HepG2 (cell line): ENCODE results near the gene DLEC1. TPM values are rescaled to one million over a fixed set of nuclear protein-coding genes. Genes with fewer than 3 reads are reported as not detected.

ENCODE experiments used
- ATAC-seq: fragments of 200-7000 bp; cut with Tn5 transposase; 3 replicates; pipeline ENCODE4 v1.9.1; 2020; ENCODE audit warnings: mild to moderate bottlenecking, moderate library complexity
- BruUV-seq: library from RNA; stranded (reverse); fragments of 400-500 nt; replicated peaks from 2 replicates; lab custom pipeline; 2021; lab: Mats Ljungman, UMichigan
- CTCF ChIA-PET: fragments of 300-600 bp; formaldehyde crosslinking; extraction: SDS; loops from one replicate; lab custom pipeline; 2021; ENCODE audit warnings: low total read pairs, inconsistent platforms, low intra/inter-chr PET ratio; lab: Yijun Ruan, JAX
- POLR2A ChIA-PET: fragments of 350-600 bp; sonication (Branson Sonifier 250); formaldehyde crosslinking; loops from one replicate; lab custom pipeline; 2020; ENCODE audit warnings: antibody characterized with exemption, inconsistent platforms; lab: Yijun Ruan, JAX
- DNase-seq: peaks from one replicate; pipeline ENCODE4 v3.0.0-alpha.2; 2015; ENCODE audit warnings: low spot score
- FAIRE-seq: peaks from 3 replicates; lab custom pipeline; 2011; peaks lifted over from hg19 to GRCh38; lab: Jason Lieb, UNC
- H2AFZ ChIP-seq: one replicate; pipeline ENCODE4 v1.6.1; 2011; ENCODE audit warnings: low read length, inconsistent platforms
- H3K27ac ChIP-seq: fragments of 300-600 bp; 3 replicates; pipeline ENCODE4 v1.8.0; 2011; ENCODE audit warnings: mixed run types, mild to moderate bottlenecking, mixed read lengths, low read length, inconsistent platforms; ENCODE audit not compliant: insufficient read depth; ENCODE audit errors: extremely low read length
- H3K27me3 ChIP-seq, 2 experiments: fragments of 200-600 bp in 1 of 2; 2 replicates in 1 of 2; 3 replicates in 1 of 2; pipeline versions ENCODE4 v1.6.0 to v1.8.0; 2011; ENCODE audit warnings: low read length in 2 of 2, mild to moderate bottlenecking in 2 of 2, moderate library complexity in 2 of 2, inconsistent platforms in 1 of 2; ENCODE audit not compliant: insufficient read depth in 2 of 2, control insufficient read depth in 1 of 2
- H3K36me3 ChIP-seq, 2 experiments: fragments of 200-600 bp in 1 of 2; replicated peaks in 1 of 2; 2 replicates in 1 of 2; 3 replicates in 1 of 2; pipeline versions ENCODE4 v1.5.1 to v1.8.0; 2011; ENCODE audit warnings: low read length in 2 of 2, inconsistent platforms in 1 of 2; ENCODE audit not compliant: insufficient read depth in 2 of 2, control insufficient read depth in 1 of 2
- H3K4me1 ChIP-seq: 2 replicates; pipeline ENCODE4 v1.5.1; 2012; ENCODE audit warnings: low read length, inconsistent platforms; ENCODE audit not compliant: insufficient read depth
- H3K4me2 ChIP-seq: 2 replicates; pipeline ENCODE4 v1.6.0; 2011; ENCODE audit warnings: low read depth, low read length, inconsistent platforms
- H3K4me3 ChIP-seq, 3 experiments: fragments of 200-600 bp in 1 of 3; sonication (generic), shearing (Covaris generic) in 1 of 3; replicated peaks in 1 of 3; 2 replicates each; pipeline ENCODE4 v1.5.1; 2011 to 2016; ENCODE audit warnings: low read length in 3 of 3, inconsistent platforms in 2 of 3, low read depth in 2 of 3, mild to moderate bottlenecking in 2 of 3, control low read depth in 1 of 3, mixed read lengths in 1 of 3; ENCODE audit not compliant: insufficient read depth in 1 of 3
- H3K79me2 ChIP-seq: one replicate; pipeline ENCODE4 v1.6.1; 2011; ENCODE audit warnings: low read length, inconsistent platforms; ENCODE audit not compliant: insufficient read depth
- H3K9ac ChIP-seq: 2 replicates; pipeline ENCODE4 v1.6.0; 2011; ENCODE audit warnings: mild to moderate bottlenecking, low read depth, low read length, inconsistent platforms; ENCODE audit not compliant: insufficient read depth
- H3K9me3 ChIP-seq: 2 replicates; pipeline ENCODE4 v1.5.1; 2012; ENCODE audit warnings: mild to moderate bottlenecking, low read length
- H4K20me1 ChIP-seq: 2 replicates; pipeline ENCODE4 v1.6.0; 2011; ENCODE audit warnings: inconsistent platforms, mild to moderate bottlenecking, low read length, moderate library complexity; ENCODE audit not compliant: insufficient read depth
- ARID5B ChIP-seq: IDR thresholded peaks from 2 replicates; pipeline ENCODE4 v1.4.0; 2020; ENCODE audit warnings: mild to moderate bottlenecking, missing genetic modification reagents
- BCL3 ChIP-seq: sonication (generic); formaldehyde crosslinking; IDR thresholded peaks from 2 replicates; pipeline ENCODE4 v1.5.1; 2020; ENCODE audit warnings: mild to moderate bottlenecking, missing genetic modification reagents, moderate library complexity
- FOXO1 ChIP-seq: sonication (generic); formaldehyde crosslinking; IDR thresholded peaks from 2 replicates; pipeline ENCODE4 v1.4.0; 2020; ENCODE audit warnings: missing genetic modification reagents
- JUND ChIP-seq: sonication (generic); formaldehyde crosslinking; IDR thresholded peaks from 2 replicates; pipeline ENCODE4 v1.8.0; 2022; ENCODE audit warnings: mild to moderate bottlenecking, missing genetic modification reagents
- KDM6A ChIP-seq: IDR thresholded peaks from 2 replicates; pipeline ENCODE4 v1.6.1; 2016; ENCODE audit warnings: low read depth
- KLF13 ChIP-seq: sonication (generic); formaldehyde crosslinking; IDR thresholded peaks from 2 replicates; pipeline ENCODE4 v1.4.0; 2020; ENCODE audit warnings: mild to moderate bottlenecking, missing genetic modification reagents
- NKX3-1 ChIP-seq: sonication (generic); formaldehyde crosslinking; IDR thresholded peaks from 2 replicates; pipeline ENCODE4 v1.5.0; 2020; ENCODE audit warnings: missing genetic modification reagents
- NR3C1 ChIP-seq: sonication (generic); formaldehyde crosslinking; IDR thresholded peaks from 2 replicates; pipeline ENCODE4 v1.4.0; 2020; ENCODE audit warnings: missing genetic modification reagents
- RFX3 ChIP-seq: IDR thresholded peaks from 2 replicates; pipeline ENCODE4 v1.6.1; 2016; ENCODE audit warnings: missing biosample characterization, missing genetic modification reagents
- SOX6 ChIP-seq, 2 experiments: fragments of 450-650 bp in 1 of 2; sonication (generic) in 1 of 2; formaldehyde crosslinking in 1 of 2; IDR thresholded peaks; 2 replicates each; pipeline versions ENCODE4 v1.4.0 to v1.6.1; 2017 to 2020; ENCODE audit warnings: antibody characterized with exemption in 1 of 2, mild to moderate bottlenecking in 1 of 2, missing genetic modification reagents in 1 of 2
- ZBTB20 ChIP-seq: sonication (generic); formaldehyde crosslinking; IDR thresholded peaks from 2 replicates; pipeline ENCODE4 v1.8.1; 2023; ENCODE audit warnings: missing genetic modification reagents, low read depth, mild to moderate bottlenecking, borderline replicate concordance
- ZBTB33 ChIP-seq: sonication (generic); formaldehyde crosslinking; IDR thresholded peaks from 2 replicates; pipeline ENCODE4 v1.4.0; 2020; ENCODE audit warnings: missing genetic modification reagents
- ZNF431 ChIP-seq: sonication (generic); formaldehyde crosslinking; IDR thresholded peaks from 2 replicates; pipeline ENCODE4 v1.9.0; 2022; ENCODE audit warnings: missing genetic modification reagents, low read depth, mild to moderate bottlenecking, borderline replicate concordance
- ZNF775 ChIP-seq: sonication (generic); formaldehyde crosslinking; IDR thresholded peaks from 2 replicates; pipeline ENCODE4 v1.4.0; 2020; ENCODE audit warnings: missing genetic modification reagents, mild to moderate bottlenecking, moderate library complexity, borderline replicate concordance
- ZNF782 ChIP-seq: sonication (generic); formaldehyde crosslinking; IDR thresholded peaks from 2 replicates; pipeline ENCODE4 v1.4.0; 2020; ENCODE audit warnings: missing genetic modification reagents, mild to moderate bottlenecking, borderline replicate concordance
- WGBS: methylation state at CpG from one replicate; pipeline ENCODE4 v1.1.6; 2017; ENCODE audit warnings: low lambda C conversion rate; 5-methylcytosine and 5-hydroxymethylcytosine counted together
- in situ Hi-C: cut with HindIII; loops from 2 replicates; pipeline ENCODE4 v1.10.0; 2017; ENCODE audit warnings: low pct_unique_long_range_greater_than_20kb; ENCODE audit not compliant: extremely low pct_ligation_motif_present
- intact Hi-C: fragments of 100-400 bp; cut with micrococcal nuclease; formaldehyde crosslinking; loops from one replicate; pipeline ENCODE4 v1.10.0; 2022; ENCODE audit not compliant: unreplicated experiment
- polyA plus RNA-seq, 8 experiments: library from polyadenylated mRNA; depleted of rRNA in 3 of 8; stranded (reverse) in 7 of 8; unstranded in 1 of 8; fragments of >200 nt; fragmentation: Illumina TruSeq in 4 of 8; extraction: Trizol in 4 of 8; gene quantifications; 2 replicates each; pipeline versions ENCODE4 v1.2.1 to v1.2.3, GENCODE V29; 2011 to 2016; ENCODE audit warnings: low read depth in 4 of 8, missing spikeins in 1 of 8, mixed read lengths in 1 of 8; ENCODE audit not compliant: insufficient read depth in 1 of 8
- total RNA-seq, 5 experiments: library from RNA; depleted of rRNA; stranded (reverse); fragments of >200 nt; fragmentation: Illumina TruSeq; extraction: Trizol; gene quantifications; 2 replicates each; pipeline ENCODE4 v1.2.3, GENCODE V29; 2016; ENCODE audit warnings: low read depth in 1 of 5

Gene DLEC1
- total and polyA plus RNA-seq, 2 of the 13 experiments (the other 11 are each of a cell fraction or from before 2014, with no cell fraction given) = 0.09 TPM; not detected in 1

- BruUV-seq = no TSS peak
- peak; percentile 46 for ATAC-seq
- intact Hi-C loops (loop anchor here (10.0 kb wide), 1 partner anchor 114 kb away; no protein-coding TSS in a partner anchor), in situ Hi-C loops (loop anchor here (25.0 kb wide), 1 partner anchor 332 kb away; the partner anchor contains the start of gene ACVR2B)
- DNase-seq = no peak
- Histone ChIP-seq H3K27me3 (no peaks in the 10 kb centered on the region), H3K36me3 (peaks cover 34 to 70% of the 10 kb centered on the region in 2 experiments), H2AFZ (no peak overlapping the region), H3K4me3 (peak overlapping the region in 1 of 3 experiments; percentile 7; a peak in 2 of 6 replicates), H3K27ac (peak overlapping the region; percentile 97), H4K20me1 (peaks cover 29% of the 10 kb centered on the region), H3K79me2 (peaks cover 61% of the 10 kb centered on the region), H3K4me1 (peaks cover 97% of the 10 kb centered on the region), H3K4me2 (peak overlapping the region; percentile 90), H3K9me3 (no peaks in the 10 kb centered on the region), H3K9ac (peak overlapping the region; percentile 37)
- FAIRE-seq = no peak
- POLR2A ChIA-PET = interaction anchor here (0.8 to 6.9 kb wide), 3 partner anchors 8 to 35 kb away, joined by 3 to 87 read pairs (median 11); partner anchors contain the start of genes MYD88 and OXSR1
- WGBS = 30% methylated on average over 2 of the region's 3 CpGs
- CTCF ChIA-PET = no interaction called here
- TF ChIP-seq NR3C1 (CRISPR knock-in tag) (no peak), BCL3 (no peak), SOX6 (IDR thresholded peaks at IDR 0.05) (no peak), SOX6 (CRISPR knock-in tag; IDR thresholded peaks at IDR 0.05) (peak; percentile 74), JUND (CRISPR knock-in tag) (no peak), ARID5B (CRISPR knock-in tag) (peak; percentile 71), KDM6A (peak; percentile 66; the same call in 1 of the 2 replicates), ZNF782 (CRISPR knock-in tag) (peak; percentile 41; the same call in 1 of the 2 replicates), ZBTB20 (CRISPR knock-in tag) (peak; percentile 50; the same call in 1 of the 2 replicates), FOXO1 (CRISPR knock-in tag) (peak; percentile 79; the same call in 1 of the 2 replicates), ZBTB33 (CRISPR knock-in tag) (peak; percentile 38; the same call in 1 of the 2 replicates), ZNF775 (CRISPR knock-in tag) (0 out of 2 replicates have a peak, but pooled peaks have one; percentile 48), ZNF431 (CRISPR knock-in tag) (peak; percentile 62; the same call in 1 of the 2 replicates), KLF13 (CRISPR knock-in tag) (no peak), NKX3-1 (CRISPR knock-in tag) (0 out of 2 replicates have a peak, but pooled peaks have one; percentile 2), RFX3 (no peak)
Measured at GRCh38 chr3:38130631-38131065, 91.6 kb downstream of the DLEC1 start.
